Vagina (tissue), 2 donors: ENCODE data around the gene SERTAD4. TPM values are rescaled to one million over a fixed set of nuclear protein-coding genes. Genes with fewer than 3 reads are reported as not detected.
A peak's percentile ranks its signal among the peaks of the same experiment; 100 is the strongest.

ENCODE experiments used
- DNase-seq, 2 donors: peaks; one replicate each; pipeline ENCODE4 v3.0.0-alpha.2; 2017; ENCODE audit errors: extremely low spot score in 2 of 2
- H3K27ac ChIP-seq: fragments of 200-600 bp; sonication (generic); one replicate; pipeline ENCODE4 v1.5.1; 2019
- H3K27me3 ChIP-seq: fragments of 200-600 bp; sonication (generic); one replicate; pipeline ENCODE4 v1.5.1; 2019
- H3K36me3 ChIP-seq, 2 donors: fragments of 200-600 bp; sonication (generic); one replicate each; pipeline ENCODE4 v1.5.1; 2017 to 2019
- H3K4me1 ChIP-seq: fragments of 200-600 bp; sonication (generic); one replicate; pipeline ENCODE4 v1.5.1; 2019
- H3K4me3 ChIP-seq, 2 donors: fragments of 200-600 bp; sonication (generic); 1 replicate in 1 of 2; 2 replicates in 1 of 2; pipeline ENCODE4 v1.5.1; 2016 to 2019
- H3K9me3 ChIP-seq: fragments of 200-600 bp; sonication (generic); one replicate; pipeline ENCODE4 v1.5.1; 2019
- CTCF ChIP-seq, 3 experiments: fragments of 450-650 bp in 2 of 3; fragments of 200-600 bp in 1 of 3; sonication (generic) in 1 of 3; IDR thresholded peaks; one replicate each; pipeline ENCODE4 v1.5.1; 2017 to 2019; ENCODE audit warnings: antibody characterized with exemption in 3 of 3, mild to moderate bottlenecking in 2 of 3, moderate library complexity in 2 of 3
- POLR2A ChIP-seq, 2 donors: fragments of 450-650 bp; IDR thresholded peaks; one replicate each; pipeline ENCODE4 v1.6.1; 2017; ENCODE audit warnings: antibody characterized with exemption in 2 of 2, mild to moderate bottlenecking in 2 of 2, moderate library complexity in 2 of 2
- POLR2AphosphoS5 ChIP-seq, 2 donors: sonication (generic); formaldehyde crosslinking; IDR thresholded peaks; one replicate each; pipeline ENCODE4 v1.9.0; 2017; ENCODE audit warnings: antibody characterized with exemption in 2 of 2, mild to moderate bottlenecking in 2 of 2, low read depth in 1 of 2; ENCODE audit not compliant: insufficient read depth in 1 of 2
- intact Hi-C: fragments of 100-400 bp; cut with DNase I; formaldehyde crosslinking; loops from one replicate; pipeline ENCODE4 v1.15.1; 2023
- total RNA-seq: library from RNA; depleted of rRNA; stranded (reverse); fragments of >200 nt; gene quantifications from one replicate; pipeline ENCODE4 v1.2.3, GENCODE V29; 2016

Gene SERTAD4
- total RNA-seq, 1 donor from 2014 or later: 2.7 TPM

GRCh38 chr1:210251680-210252490 is 19.3 kb downstream of the SERTAD4 start:
- intact Hi-C loops: no loop called here
- H3K4me3 ChIP-seq: peak overlapping the region; percentile 49 to 52
- no peak for DNase-seq
- H3K9me3 ChIP-seq: no peaks in the 10 kb centered on the region
- TF ChIP-seq POLR2AphosphoS5 (IDR thresholded peaks at IDR 0.05; ENCODE audit: insufficient read depth in 1 of 2, low read depth in 1 of 2): no peak
- no peaks in the 10 kb centered on the region for H3K27me3 ChIP-seq
- H3K27ac ChIP-seq: peak overlapping the region; percentile 51
- H3K36me3 ChIP-seq: no peaks in the 10 kb centered on the region
- H3K4me1 ChIP-seq: peaks cover 29% of the 10 kb centered on the region

GRCh38 chr1:210252621-210253051 is 20.0 kb downstream of the SERTAD4 start:
- no peak for DNase-seq
- Histone ChIP-seq H3K9me3 (no peaks in the 10 kb centered on the region), H3K36me3 (no peaks in the 10 kb centered on the region), H3K4me1 (peaks cover 34% of the 10 kb centered on the region), H3K27ac (no peak overlapping the region), H3K27me3 (no peaks in the 10 kb centered on the region), H3K4me3 (no peak overlapping the region)
- intact Hi-C loops: no loop called here
- TF ChIP-seq CTCF (IDR thresholded peaks at IDR 0.05): no peak
- no peak for TF ChIP-seq POLR2A (IDR thresholded peaks at IDR 0.05)

- Histone ChIP-seq H3K4me3 (no peak overlapping the region), H3K27ac (no peak overlapping the region), H3K9me3 (no peaks in the 10 kb centered on the region), H3K4me1 (peaks cover 50% of the 10 kb centered on the region), H3K27me3 (no peaks in the 10 kb centered on the region), H3K36me3 (no peaks in the 10 kb centered on the region)
- intact Hi-C loops: no loop called here
- no peak for TF ChIP-seq POLR2A (IDR thresholded peaks at IDR 0.05)
- TF ChIP-seq POLR2AphosphoS5 (IDR thresholded peaks at IDR 0.05; ENCODE audit: insufficient read depth in 1 of 2, low read depth in 1 of 2): no peak
- TF ChIP-seq CTCF (IDR thresholded peaks at IDR 0.05): no peak
- DNase-seq: no peak
These were observed 21.7 kb downstream of the SERTAD4 start for GRCh38 chr1:210254298-210254697.

GRCh38 chr1:210257698-210258529 is 25.3 kb downstream of the SERTAD4 start:
- Histone ChIP-seq H3K27me3 (no peaks in the 10 kb centered on the region), H3K9me3 (no peaks in the 10 kb centered on the region), H3K36me3 (no peaks in the 10 kb centered on the region), H3K27ac (peak overlapping the region; percentile 0), H3K4me3 (no peak overlapping the region), H3K4me1 (peaks cover 58% of the 10 kb centered on the region)
- intact Hi-C loops: no loop called here
- TF ChIP-seq CTCF (IDR thresholded peaks at IDR 0.05): no peak
- TF ChIP-seq POLR2AphosphoS5 (IDR thresholded peaks at IDR 0.05; ENCODE audit: insufficient read depth in 1 of 2, low read depth in 1 of 2): no peak
- no peak for TF ChIP-seq POLR2A (IDR thresholded peaks at IDR 0.05)
- no peak for DNase-seq

- peak overlapping the region; percentile 15 for H3K27ac ChIP-seq
- no peaks in the 10 kb centered on the region for H3K27me3 ChIP-seq
- H3K9me3 ChIP-seq: no peaks in the 10 kb centered on the region
- DNase-seq: no peak
- H3K4me3 ChIP-seq: no peak overlapping the region
- no peaks in the 10 kb centered on the region for H3K36me3 ChIP-seq
- intact Hi-C loops: no loop called here
- TF ChIP-seq POLR2AphosphoS5 (IDR thresholded peaks at IDR 0.05; ENCODE audit: insufficient read depth in 1 of 2, low read depth in 1 of 2) (no peak), POLR2A (IDR thresholded peaks at IDR 0.05) (no peak)
- H3K4me1 ChIP-seq: peaks cover 64% of the 10 kb centered on the region
These were observed 27.0 kb downstream of the SERTAD4 start for GRCh38 chr1:210259561-210259960.
